ENCODE results near the gene PIF1.

PIF1 gene

DNA sequence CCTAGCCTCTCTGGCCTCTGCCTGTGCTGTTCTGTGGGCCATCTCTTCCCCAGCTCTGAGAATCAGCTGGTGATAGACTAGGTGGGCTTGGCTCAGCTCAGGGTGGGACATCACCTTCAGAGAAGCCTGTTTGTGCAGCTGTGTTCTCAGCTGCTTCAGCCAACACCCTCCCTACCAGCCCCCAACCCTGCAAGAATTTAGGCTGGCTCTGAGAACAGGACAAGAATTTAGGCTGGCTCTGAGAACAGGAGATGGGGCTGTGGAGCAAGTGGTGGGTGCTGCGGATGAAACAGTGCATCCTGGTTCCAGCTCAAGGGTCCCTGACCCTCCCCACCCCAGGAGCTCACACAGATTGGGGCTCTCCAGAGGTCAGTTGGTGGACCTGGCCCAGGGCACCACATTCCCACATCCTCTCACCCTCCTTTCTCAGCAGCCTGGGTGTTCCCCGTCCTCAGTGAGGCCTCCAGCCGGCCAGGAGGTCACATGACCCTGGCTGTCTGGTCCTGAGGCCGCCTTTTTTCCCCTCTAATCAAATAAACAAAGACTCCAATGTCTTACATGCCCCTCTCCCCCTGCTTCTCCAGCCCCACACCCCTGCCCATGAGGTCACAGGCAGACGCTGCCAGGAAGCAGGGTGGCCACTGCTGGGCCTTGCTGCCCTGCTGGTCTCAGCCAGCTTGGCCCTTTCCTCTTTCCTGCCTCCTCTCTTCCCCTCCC lies 31.1 kb upstream of the PIF1 start:
- Histone ChIP-seq H3K4me2 (ENCODE audit: low read length) (no peak overlapping the region), H3K27me3 (ENCODE audit: control insufficient read depth, low read length) (no peaks in the 10 kb centered on the region), H3K4me3 (ENCODE audit: low read length) (no peak overlapping the region), H3K36me3 (ENCODE audit: control insufficient read depth, low read length) (peaks cover 86% of the 10 kb centered on the region), H4K20me1 (ENCODE audit: control insufficient read depth, insufficient read depth, low read depth, low read length) (no peaks in the 10 kb centered on the region; the same call in 1 of the 2 replicates), H3K79me2 (ENCODE audit: control insufficient read depth, low read length) (peaks cover 51% of the 10 kb centered on the region), H3K27ac (ENCODE audit: low read depth, low read length) (no peak overlapping the region), H3F3A (ENCODE audit: control insufficient read depth, insufficient read depth) (peaks cover 3% of the 10 kb centered on the region; the same call in 1 of the 2 replicates), H3K9me3 (ENCODE audit: control insufficient read depth, insufficient read depth, low read length) (no peaks in the 10 kb centered on the region), H3K4me1 (ENCODE audit: control insufficient read depth, low read length) (peaks cover 39% of the 10 kb centered on the region), H3K9me2 (replicated peaks; ENCODE audit: control insufficient read depth, low read length) (no peaks in the 10 kb centered on the region)
- TF ChIP-seq EZH2phosphoT487 (IDR thresholded peaks at IDR 0.05; ENCODE audit: borderline replicate concordance, low read length), result no peak
- TF ChIP-seq, protein P1, sequence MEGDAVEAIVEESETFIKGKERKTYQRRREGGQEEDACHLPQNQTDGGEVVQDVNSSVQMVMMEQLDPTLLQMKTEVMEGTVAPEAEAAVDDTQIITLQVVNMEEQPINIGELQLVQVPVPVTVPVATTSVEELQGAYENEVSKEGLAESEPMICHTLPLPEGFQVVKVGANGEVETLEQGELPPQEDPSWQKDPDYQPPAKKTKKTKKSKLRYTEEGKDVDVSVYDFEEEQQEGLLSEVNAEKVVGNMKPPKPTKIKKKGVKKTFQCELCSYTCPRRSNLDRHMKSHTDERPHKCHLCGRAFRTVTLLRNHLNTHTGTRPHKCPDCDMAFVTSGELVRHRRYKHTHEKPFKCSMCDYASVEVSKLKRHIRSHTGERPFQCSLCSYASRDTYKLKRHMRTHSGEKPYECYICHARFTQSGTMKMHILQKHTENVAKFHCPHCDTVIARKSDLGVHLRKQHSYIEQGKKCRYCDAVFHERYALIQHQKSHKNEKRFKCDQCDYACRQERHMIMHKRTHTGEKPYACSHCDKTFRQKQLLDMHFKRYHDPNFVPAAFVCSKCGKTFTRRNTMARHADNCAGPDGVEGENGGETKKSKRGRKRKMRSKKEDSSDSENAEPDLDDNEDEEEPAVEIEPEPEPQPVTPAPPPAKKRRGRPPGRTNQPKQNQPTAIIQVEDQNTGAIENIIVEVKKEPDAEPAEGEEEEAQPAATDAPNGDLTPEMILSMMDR (IDR thresholded peaks at IDR 0.05; ENCODE audit: low read depth, low read length, poor library complexity, severe bottlenecking), result no peak

DNA sequence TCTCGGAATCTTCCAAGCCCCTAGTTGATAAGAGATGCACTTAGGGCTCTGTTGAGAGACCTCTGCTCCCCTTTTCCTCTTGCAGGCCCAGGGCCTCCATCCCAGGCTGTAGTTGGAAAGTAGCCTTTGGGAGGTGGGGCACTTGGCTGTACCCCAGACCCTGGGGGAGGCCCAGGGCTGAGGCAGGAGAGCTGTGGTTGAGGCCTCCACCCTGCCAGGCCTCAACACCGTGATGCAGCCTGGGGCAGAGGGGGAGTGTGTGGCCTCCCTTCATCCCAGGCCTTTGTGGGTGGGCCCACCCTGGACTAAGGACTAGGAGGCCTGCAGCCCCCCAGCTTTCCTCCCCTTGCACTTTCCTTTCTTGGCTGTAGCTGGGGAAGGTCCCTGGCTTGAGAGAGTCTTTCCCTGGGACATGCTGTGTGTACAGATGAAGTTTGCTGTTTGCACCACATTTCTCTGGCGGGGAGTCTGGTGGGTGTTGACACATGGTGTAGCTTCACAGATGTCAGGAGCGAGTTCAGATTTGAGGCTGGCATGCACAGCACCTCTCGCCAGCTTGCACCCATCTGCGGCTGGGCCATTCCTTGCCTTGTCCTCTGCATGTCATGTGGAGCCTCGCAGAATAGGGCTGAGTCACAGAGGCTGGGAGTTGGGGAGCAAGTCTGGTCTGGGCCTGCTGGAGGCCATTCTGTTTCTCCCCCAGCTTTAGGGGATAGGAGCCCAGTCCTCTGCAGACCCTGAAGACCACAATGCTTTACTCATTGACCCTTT lies 29.9 kb upstream of the PIF1 start:
- no peak overlapping the region for H3K4me2 ChIP-seq (ENCODE audit: low read length)

DNA sequence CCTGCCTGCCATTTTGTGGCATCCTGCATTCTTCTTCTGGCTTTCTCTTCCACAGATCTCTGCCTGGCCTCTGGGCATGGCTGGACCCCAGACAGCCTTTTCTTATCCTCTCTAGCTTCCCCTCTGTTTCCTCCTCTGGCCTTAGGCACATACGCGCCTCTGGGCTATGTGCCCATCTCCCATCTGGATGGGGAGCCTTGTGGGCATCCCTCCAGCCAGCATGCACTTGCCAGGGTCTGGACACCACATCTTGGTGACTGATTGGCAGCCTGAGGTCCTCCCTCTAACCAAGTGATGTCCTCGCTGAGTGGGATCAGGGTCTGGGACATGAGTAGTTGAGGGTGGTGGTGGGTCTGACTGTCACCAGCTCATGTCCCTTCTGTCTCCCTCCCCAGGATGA lies 29.1 kb upstream of the PIF1 start:
- H3K79me2 ChIP-seq (ENCODE audit: control insufficient read depth, low read length), result peaks cover 57% of the 10 kb centered on the region

More for the DNA sequence above, 29.9 kb upstream of the PIF1 start:
- peaks cover 57% of the 10 kb centered on the region for H3K79me2 ChIP-seq (ENCODE audit: control insufficient read depth, low read length)
- peaks cover 3% of the 10 kb centered on the region; the same call in 1 of the 2 replicates for H3F3A ChIP-seq (ENCODE audit: control insufficient read depth, insufficient read depth)
- H3K27ac ChIP-seq (ENCODE audit: low read depth, low read length), result no peak overlapping the region
- H3K9me3 ChIP-seq (ENCODE audit: control insufficient read depth, insufficient read depth, low read length), result no peaks in the 10 kb centered on the region
- TF ChIP-seq, protein P1 (IDR thresholded peaks at IDR 0.05; ENCODE audit: low read depth, low read length, poor library complexity, severe bottlenecking), result no peak
- no peak for TF ChIP-seq EZH2phosphoT487 (IDR thresholded peaks at IDR 0.05; ENCODE audit: borderline replicate concordance, low read length)
- H3K27me3 ChIP-seq (ENCODE audit: control insufficient read depth, low read length), result no peaks in the 10 kb centered on the region
- peaks cover 86% of the 10 kb centered on the region for H3K36me3 ChIP-seq (ENCODE audit: control insufficient read depth, low read length)
- peaks cover 31% of the 10 kb centered on the region for H3K4me1 ChIP-seq (ENCODE audit: control insufficient read depth, low read length)
- H3K9me2 ChIP-seq (replicated peaks; ENCODE audit: control insufficient read depth, low read length), result no peaks in the 10 kb centered on the region
- H4K20me1 ChIP-seq (ENCODE audit: control insufficient read depth, insufficient read depth, low read depth, low read length), result no peaks in the 10 kb centered on the region; the same call in 1 of the 2 replicates
- H3K4me3 ChIP-seq (ENCODE audit: low read length), result no peak overlapping the region

More for the DNA sequence above, 29.1 kb upstream of the PIF1 start:
- no peak overlapping the region for H3K4me3 ChIP-seq (ENCODE audit: low read length)
- peaks cover 31% of the 10 kb centered on the region for H3K4me1 ChIP-seq (ENCODE audit: control insufficient read depth, low read length)
- TF ChIP-seq EZH2phosphoT487 (IDR thresholded peaks at IDR 0.05; ENCODE audit: borderline replicate concordance, low read length), result no peak
- TF ChIP-seq, protein P1 (IDR thresholded peaks at IDR 0.05; ENCODE audit: low read depth, low read length, poor library complexity, severe bottlenecking), result no peak
- no peaks in the 10 kb centered on the region; the same call in 1 of the 2 replicates for H4K20me1 ChIP-seq (ENCODE audit: control insufficient read depth, insufficient read depth, low read depth, low read length)
- H3K9me2 ChIP-seq (replicated peaks; ENCODE audit: control insufficient read depth, low read length), result no peaks in the 10 kb centered on the region
- H3K9me3 ChIP-seq (ENCODE audit: control insufficient read depth, insufficient read depth, low read length), result no peaks in the 10 kb centered on the region
- H3K36me3 ChIP-seq (ENCODE audit: control insufficient read depth, low read length), result peaks cover 82% of the 10 kb centered on the region
- no peak overlapping the region for H3K4me2 ChIP-seq (ENCODE audit: low read length)
- H3K27me3 ChIP-seq (ENCODE audit: control insufficient read depth, low read length), result no peaks in the 10 kb centered on the region
- H3K27ac ChIP-seq (ENCODE audit: low read depth, low read length), result no peak overlapping the region
- H3F3A ChIP-seq (ENCODE audit: control insufficient read depth, insufficient read depth), result peaks cover 3% of the 10 kb centered on the region; the same call in 1 of the 2 replicates
